ENCODE data around the gene RAPGEF4. TPM values are rescaled to one million over a fixed set of nuclear protein-coding genes. Genes with fewer than 3 reads are reported as not detected.

Gene RAPGEF4
- total and polyA plus RNA-seq, 2 of the 8 experiments (the other 6 are each of a cell fraction or from before 2014, with no cell fraction given) = 1.2 to 2.6 TPM

DNA sequence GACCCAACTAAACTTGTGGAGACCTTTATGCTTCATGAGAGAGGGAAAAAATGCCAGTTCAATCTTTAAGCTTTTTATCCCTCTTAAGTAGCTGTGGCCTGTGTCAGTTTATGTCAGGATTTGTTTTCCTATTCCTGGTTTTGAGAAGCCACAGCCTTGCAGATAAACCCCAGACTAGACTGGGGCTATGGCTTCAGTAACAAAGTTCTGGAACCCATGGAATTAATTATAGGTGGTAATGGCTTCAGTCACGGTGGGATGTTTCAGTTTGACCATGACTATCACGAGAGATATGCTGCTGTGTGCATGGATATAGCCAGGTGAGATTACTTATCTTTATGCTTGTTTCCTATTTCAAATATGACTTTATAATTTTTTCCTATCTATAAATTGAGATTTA lies 134.8 kb downstream of the RAPGEF4 start:
- no peak overlapping the region for H3K4me3 ChIP-seq (ENCODE audit: extremely low read depth in 1 of 4, insufficient read depth in 2 of 4, low read depth in 3 of 4, low read length in 4 of 4)
- H2AK5ac ChIP-seq (ENCODE audit: low read depth, low read length) = no peak overlapping the region
- H3K79me1 ChIP-seq (ENCODE audit: low read depth, low read length) = no peaks in the 10 kb centered on the region
- no peak for TF ChIP-seq CHD2 (IDR thresholded peaks at IDR 0.05; ENCODE audit: low read length)
- TF ChIP-seq GABPA (IDR thresholded peaks at IDR 0.05; ENCODE audit: borderline replicate concordance, insufficient read depth, low read length) = no peak
- TF ChIP-seq POU5F1 (IDR thresholded peaks at IDR 0.05; ENCODE audit: low read depth, low read length) = no peak
- no peak for TF ChIP-seq TAF7 (optimal IDR thresholded peaks at IDR 0.05; ENCODE audit: borderline replicate concordance, low read depth, low read length)
- TF ChIP-seq TEAD4 (IDR thresholded peaks at IDR 0.05; ENCODE audit: low read depth, low read length) = no peak
- H4K5ac ChIP-seq (ENCODE audit: insufficient read length, low read depth, low read length) = no peak overlapping the region
- CTCF ChIA-PET (ENCODE audit: partially characterized antibody) = interaction anchor here (12.2 kb wide), 1 partner anchor 61 kb away, joined by 139 read pairs; no protein-coding TSS in a partner anchor
- no peak overlapping the region for H3K56ac ChIP-seq (replicated peaks; ENCODE audit: insufficient read length, low read depth, low read length)
- H3K27ac ChIP-seq (ENCODE audit: low read depth, low read length) = no peak overlapping the region
- H3K4me2 ChIP-seq (ENCODE audit: insufficient read depth in 1 of 2, low read depth in 2 of 2, low read length in 2 of 2) = no peak overlapping the region
- H2BK12ac ChIP-seq (ENCODE audit: low read depth, low read length) = no peak overlapping the region
- H2BK20ac ChIP-seq (ENCODE audit: low read length) = no peak overlapping the region
- no peaks in the 10 kb centered on the region for H4K20me1 ChIP-seq (replicated peaks in 1 of 2; ENCODE audit: control insufficient read depth in 1 of 2, insufficient read depth in 2 of 2, low read length in 2 of 2)
- FAIRE-seq (no peak), DNase-seq (ENCODE audit: low read depth in 1 of 2, low spot score in 2 of 2) (no peak)
- no peak overlapping the region for H4K8ac ChIP-seq (ENCODE audit: extremely low read depth, insufficient read depth, low read length)
- no peaks in the 10 kb centered on the region for H3K23me2 ChIP-seq (ENCODE audit: low read depth, low read length)
- no peak overlapping the region for H3K23ac ChIP-seq (ENCODE audit: insufficient read length)
- H2BK5ac ChIP-seq (ENCODE audit: low read depth, low read length) = no peak overlapping the region
- H3K27me3 ChIP-seq (replicated peaks in 1 of 4; ENCODE audit: control insufficient read depth in 3 of 4, extremely low read depth in 1 of 4, insufficient read depth in 3 of 4, low read length in 3 of 4) = no peaks in the 10 kb centered on the region
- no peak overlapping the region for H2BK15ac ChIP-seq (ENCODE audit: low read length)
- no peaks in the 10 kb centered on the region for H3K79me2 ChIP-seq (ENCODE audit: control insufficient read depth in 1 of 2, insufficient read depth in 2 of 2, low read length in 2 of 2)
- H3K9ac ChIP-seq (replicated peaks in 1 of 4; ENCODE audit: extremely low read depth in 1 of 4, low read depth in 3 of 4, low read length in 3 of 4) = no peak overlapping the region
- no peaks in the 10 kb centered on the region for H3K9me3 ChIP-seq (ENCODE audit: insufficient read depth in 2 of 2, low read depth in 1 of 2, low read length in 1 of 2)
- no peak overlapping the region for H3K18ac ChIP-seq (ENCODE audit: extremely low read depth, low read length)
- H3K4ac ChIP-seq (replicated peaks; ENCODE audit: insufficient read length, low read depth, low read length) = no peak overlapping the region
- no peak overlapping the region for H4K91ac ChIP-seq (replicated peaks; ENCODE audit: insufficient read length, low read length)
- H2AFZ ChIP-seq (ENCODE audit: low read length) = no peak overlapping the region
- 82% methylated on average over 2 of the region's 2 CpGs; no CpG with 5 or more reads in 1 of the 2 experiments for WGBS, 2 experiments (ENCODE audit: extremely low coverage in 1 of 2, insufficient coverage in 1 of 2, insufficient read length in 1 of 2, insufficient replicate concordance in 2 of 2, low coverage in 1 of 2, low lambda C conversion rate in 2 of 2, missing lambda C conversion rate in 1 of 2)
- no peak overlapping the region for H3K14ac ChIP-seq (ENCODE audit: insufficient read length)
- no peaks in the 10 kb centered on the region for H3K36me3 ChIP-seq (ENCODE audit: control insufficient read depth in 2 of 4, insufficient read depth in 4 of 4, low read length in 3 of 4)
- no peak overlapping the region for H2BK120ac ChIP-seq (replicated peaks; ENCODE audit: low read depth, low read length)
- no peaks in the 10 kb centered on the region for H3K4me1 ChIP-seq (replicated peaks in 1 of 4; ENCODE audit: control insufficient read depth in 3 of 4, insufficient read depth in 4 of 4, low read length in 3 of 4)
- POLR2A ChIA-PET (ENCODE audit: partially characterized antibody) = no interaction called here

All from H1 (cell line).